OCI-LY1 (cell line): Measurements from ENCODE around the gene AMBRA1.

Source experiments
- H2AFZ ChIP-seq: fragments of 200-600 bp; sonication (generic), shearing (Covaris generic); 2 replicates; pipeline ENCODE4 v1.6.0; 2014; ENCODE audit warnings: antibody characterized with exemption, mild to moderate bottlenecking, low read length
- H3F3A ChIP-seq: fragments of 200-600 bp; sonication (generic), shearing (Covaris generic); 2 replicates; pipeline ENCODE4 v1.6.0; 2014; ENCODE audit warnings: mild to moderate bottlenecking, antibody characterized with exemption, low read length, moderate library complexity; ENCODE audit not compliant: insufficient read depth
- H3K27ac ChIP-seq: fragments of 200-600 bp; sonication (generic); 2 replicates; pipeline ENCODE4 v1.5.1; 2014; ENCODE audit warnings: low read length, mixed run types, mild to moderate bottlenecking, low read depth; ENCODE audit not compliant: poor library complexity, severe bottlenecking
- H3K27me3 ChIP-seq: fragments of 200-600 bp; sonication (generic); 2 replicates; pipeline ENCODE4 v1.6.0; 2014; ENCODE audit warnings: antibody characterized with exemption, mild to moderate bottlenecking, low read length, moderate library complexity; ENCODE audit not compliant: insufficient read depth
- H3K36me3 ChIP-seq: fragments of 200-600 bp; sonication (generic); 2 replicates; pipeline ENCODE4 v1.6.1; 2014; ENCODE audit warnings: mild to moderate bottlenecking, antibody characterized with exemption, low read length, moderate library complexity, mixed read lengths; ENCODE audit not compliant: insufficient read depth
- H3K4me1 ChIP-seq: fragments of 200-600 bp; sonication (generic); 2 replicates; pipeline ENCODE4 v1.5.1; 2014; ENCODE audit warnings: mild to moderate bottlenecking, low read length, moderate library complexity; ENCODE audit not compliant: insufficient read depth, severe bottlenecking
- H3K4me2 ChIP-seq: fragments of 200-600 bp; sonication (generic), shearing (Covaris generic); 2 replicates; pipeline ENCODE4 v1.6.1; 2014; ENCODE audit warnings: low read length
- H3K4me3 ChIP-seq: fragments of 200-600 bp; sonication (generic); 2 replicates; pipeline ENCODE4 v1.5.1; 2014; ENCODE audit warnings: low read length, low read depth, mild to moderate bottlenecking, mixed read lengths; ENCODE audit not compliant: poor library complexity, severe bottlenecking
- H3K79me2 ChIP-seq: fragments of 200-600 bp; shearing (Covaris generic); 2 replicates; pipeline ENCODE4 v1.6.1; 2016; ENCODE audit warnings: mixed run types, low read length, mixed read lengths; ENCODE audit not compliant: insufficient read depth
- H3K9ac ChIP-seq: fragments of 200-600 bp; sonication (generic), shearing (Covaris generic); 2 replicates; pipeline ENCODE4 v1.6.1; 2014; ENCODE audit warnings: mild to moderate bottlenecking, low read length, mixed read lengths
- H3K9me2 ChIP-seq: fragments of 200-600 bp; sonication (generic), shearing (Covaris generic); 2 replicates; pipeline ENCODE4 v1.6.1; 2014; ENCODE audit warnings: low read depth, mild to moderate bottlenecking, low read length, mixed read lengths
- H3K9me3 ChIP-seq: fragments of 200-600 bp; shearing (Covaris generic); 2 replicates; pipeline ENCODE4 v1.6.1; 2014; ENCODE audit warnings: low read length, mixed read lengths
- H4K20me1 ChIP-seq: fragments of 200-600 bp; sonication (generic), shearing (Covaris generic); 2 replicates; pipeline ENCODE4 v1.6.0; 2016; ENCODE audit warnings: mild to moderate bottlenecking, low read length; ENCODE audit not compliant: insufficient read depth
- EZH2 ChIP-seq: fragments of 200-600 bp; sonication (generic), shearing (Covaris generic); IDR thresholded peaks from 2 replicates; pipeline ENCODE4 v1.8.0; 2017; ENCODE audit warnings: borderline replicate concordance, mixed run types, mild to moderate bottlenecking, antibody characterized with exemption, low read length, moderate library complexity, mixed read lengths
- TF ChIP-seq, protein P1 (sequence below): fragments of 200-600 bp; sonication (generic), shearing (Covaris generic); IDR thresholded peaks from 2 replicates; pipeline ENCODE4 v1.5.1; 2017; ENCODE audit warnings: mild to moderate bottlenecking, antibody characterized with exemption, low read length, moderate library complexity, mixed read lengths

AMBRA1 gene

DNA sequence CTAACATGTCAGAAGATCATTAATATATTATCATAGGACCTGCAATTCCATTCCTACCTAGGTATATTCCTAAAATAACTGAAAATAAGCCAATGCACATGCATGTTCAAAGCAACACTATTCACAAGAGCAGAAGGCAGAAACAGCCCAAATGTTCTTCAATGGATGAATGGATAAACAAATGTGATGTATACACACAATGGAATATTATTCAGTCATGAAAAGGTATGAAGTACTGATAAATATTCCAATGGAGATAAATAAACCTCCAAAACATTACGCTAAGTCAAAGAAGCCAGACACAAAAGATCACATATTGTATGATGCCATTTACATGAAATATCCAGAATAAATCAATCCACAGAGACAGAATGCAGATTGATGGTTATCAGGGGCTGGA lies 16.8 kb downstream of the AMBRA1 start:
- no peak overlapping the region for H3K4me2 ChIP-seq
- 0 out of 2 replicates have a peak, but pooled peaks cover 4% of the 10 kb centered on the region for H3K9me3 ChIP-seq
- H3K4me1 ChIP-seq: no peaks in the 10 kb centered on the region
- H3K4me3 ChIP-seq: no peak overlapping the region
- 0 out of 2 replicates have a peak, but pooled peaks cover 4% of the 10 kb centered on the region for H3F3A ChIP-seq
- no peak overlapping the region for H3K9ac ChIP-seq
- no peak overlapping the region for H2AFZ ChIP-seq
- H3K9me2 ChIP-seq: no peaks in the 10 kb centered on the region
- H3K79me2 ChIP-seq: peaks cover 63% of the 10 kb centered on the region
- peaks cover 8% of the 10 kb centered on the region; the same call in 1 of the 2 replicates for H3K36me3 ChIP-seq
- no peaks in the 10 kb centered on the region for H4K20me1 ChIP-seq
- H3K27me3 ChIP-seq: no peaks in the 10 kb centered on the region
- TF ChIP-seq, protein P1, sequence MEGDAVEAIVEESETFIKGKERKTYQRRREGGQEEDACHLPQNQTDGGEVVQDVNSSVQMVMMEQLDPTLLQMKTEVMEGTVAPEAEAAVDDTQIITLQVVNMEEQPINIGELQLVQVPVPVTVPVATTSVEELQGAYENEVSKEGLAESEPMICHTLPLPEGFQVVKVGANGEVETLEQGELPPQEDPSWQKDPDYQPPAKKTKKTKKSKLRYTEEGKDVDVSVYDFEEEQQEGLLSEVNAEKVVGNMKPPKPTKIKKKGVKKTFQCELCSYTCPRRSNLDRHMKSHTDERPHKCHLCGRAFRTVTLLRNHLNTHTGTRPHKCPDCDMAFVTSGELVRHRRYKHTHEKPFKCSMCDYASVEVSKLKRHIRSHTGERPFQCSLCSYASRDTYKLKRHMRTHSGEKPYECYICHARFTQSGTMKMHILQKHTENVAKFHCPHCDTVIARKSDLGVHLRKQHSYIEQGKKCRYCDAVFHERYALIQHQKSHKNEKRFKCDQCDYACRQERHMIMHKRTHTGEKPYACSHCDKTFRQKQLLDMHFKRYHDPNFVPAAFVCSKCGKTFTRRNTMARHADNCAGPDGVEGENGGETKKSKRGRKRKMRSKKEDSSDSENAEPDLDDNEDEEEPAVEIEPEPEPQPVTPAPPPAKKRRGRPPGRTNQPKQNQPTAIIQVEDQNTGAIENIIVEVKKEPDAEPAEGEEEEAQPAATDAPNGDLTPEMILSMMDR: no peak
- no peak for TF ChIP-seq EZH2
- H3K27ac ChIP-seq: no peak overlapping the region

DNA sequence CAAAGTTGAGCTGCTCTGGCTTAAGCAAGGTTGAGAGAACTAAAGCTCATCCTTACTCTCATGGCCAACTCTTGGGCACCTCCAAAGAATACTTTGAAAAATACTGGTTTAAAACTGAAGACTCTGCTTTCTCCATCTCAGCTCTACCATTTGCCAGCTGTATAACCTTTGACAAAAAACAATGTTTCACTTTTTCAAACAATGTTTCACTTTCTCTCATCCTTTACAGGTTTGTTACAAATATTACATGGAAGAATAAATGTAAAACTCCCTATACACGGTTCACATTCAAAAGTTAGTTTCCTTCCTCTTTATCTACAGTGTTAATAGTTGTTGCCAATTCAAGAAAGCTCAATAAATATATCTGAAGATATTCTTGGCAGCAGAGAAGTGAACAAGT lies 19.2 kb downstream of the AMBRA1 start:
- no peaks in the 10 kb centered on the region for H3K4me1 ChIP-seq

DNA sequence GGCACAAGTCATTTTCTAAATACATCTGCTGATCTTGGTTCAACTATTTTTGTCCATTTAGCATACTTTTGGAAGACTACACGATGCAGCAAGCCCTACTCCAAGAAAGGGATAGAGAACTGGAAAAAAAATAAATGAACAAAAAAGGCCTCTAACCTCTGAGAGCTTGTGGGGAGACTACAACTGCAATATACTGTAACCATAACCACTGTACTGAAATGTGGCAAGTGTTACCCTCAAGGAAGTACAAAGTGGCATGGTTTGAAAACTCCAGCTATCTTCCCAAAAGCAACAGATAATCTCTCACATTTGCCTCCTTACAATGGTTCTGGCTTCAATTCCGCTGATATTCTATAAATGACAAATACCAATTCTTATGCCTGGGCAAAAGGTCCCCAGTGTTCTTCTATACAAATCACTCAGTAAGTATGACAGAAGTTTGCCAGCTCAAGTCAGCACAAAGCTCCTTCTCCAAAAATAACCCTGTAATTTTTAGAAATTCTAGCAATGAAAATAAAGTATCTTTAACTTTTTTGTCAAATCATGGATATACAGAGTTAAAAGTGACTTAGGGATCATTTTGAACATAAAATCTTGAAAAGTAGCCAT lies 22.9 kb downstream of the AMBRA1 start:
- Histone ChIP-seq H3K4me3 (no peak overlapping the region), H3K27me3 (no peaks in the 10 kb centered on the region), H3K9ac (no peak overlapping the region), H3K36me3 (peaks cover 12% of the 10 kb centered on the region; the same call in 1 of the 2 replicates), H3K9me3 (0 out of 2 replicates have a peak, but pooled peaks cover 8% of the 10 kb centered on the region), H3F3A (no peaks in the 10 kb centered on the region), H3K4me2 (no peak overlapping the region), H3K9me2 (no peaks in the 10 kb centered on the region), H3K79me2 (peaks cover 38% of the 10 kb centered on the region), H3K27ac (no peak overlapping the region), H3K4me1 (no peaks in the 10 kb centered on the region), H2AFZ (no peak overlapping the region), H4K20me1 (no peaks in the 10 kb centered on the region)
- no peak for TF ChIP-seq EZH2
- TF ChIP-seq, protein P1: no peak

More for the DNA sequence above, 19.2 kb downstream of the AMBRA1 start:
- Histone ChIP-seq H3F3A (no peaks in the 10 kb centered on the region), H3K4me3 (no peak overlapping the region), H4K20me1 (no peaks in the 10 kb centered on the region), H3K9me3 (0 out of 2 replicates have a peak, but pooled peaks cover 4% of the 10 kb centered on the region), H2AFZ (no peak overlapping the region), H3K9me2 (no peaks in the 10 kb centered on the region), H3K4me2 (no peak overlapping the region), H3K27ac (no peak overlapping the region), H3K9ac (no peak overlapping the region), H3K27me3 (no peaks in the 10 kb centered on the region), H3K79me2 (peaks cover 56% of the 10 kb centered on the region), H3K36me3 (peaks cover 8% of the 10 kb centered on the region; the same call in 1 of the 2 replicates)
- TF ChIP-seq, protein P1: no peak
